H9 (cell line): ENCODE results near the gene TAF4B. TPM values are rescaled to one million over a fixed set of nuclear protein-coding genes. Genes with fewer than 3 reads are reported as not detected.

ENCODE experiments used
- DNase-seq: peaks from one replicate; pipeline ENCODE4 v3.0.0-alpha.2; 2017
- H2AFZ ChIP-seq: one replicate; pipeline ENCODE4 v1.6.1; 2013; ENCODE audit warnings: mild to moderate bottlenecking, low read length, control low read depth, moderate library complexity
- H2AK5ac ChIP-seq: 2 replicates; pipeline ENCODE4 v1.6.1; 2013; ENCODE audit warnings: low read length, control low read depth, mixed read lengths; ENCODE audit not compliant: insufficient read length
- H2BK120ac ChIP-seq: one replicate; pipeline ENCODE4 v1.6.1; 2013; ENCODE audit warnings: low read depth, mild to moderate bottlenecking, low read length, control low read depth, inconsistent platforms; ENCODE audit not compliant: poor library complexity, severe bottlenecking
- H2BK12ac ChIP-seq: 2 replicates; pipeline ENCODE4 v1.6.1; 2013; ENCODE audit warnings: low read length, control low read depth, mixed read lengths, low read depth; ENCODE audit not compliant: insufficient read length
- H2BK15ac ChIP-seq: 2 replicates; pipeline ENCODE4 v1.6.1; 2013; ENCODE audit warnings: low read depth, low read length, control low read depth
- H2BK20ac ChIP-seq: one replicate; pipeline ENCODE4 v1.6.1; 2013; ENCODE audit warnings: low read depth, mild to moderate bottlenecking, low read length, control low read depth, inconsistent platforms; ENCODE audit not compliant: poor library complexity, severe bottlenecking
- H2BK5ac ChIP-seq: 2 replicates; pipeline ENCODE4 v1.6.1; 2013; ENCODE audit warnings: low read length, control low read depth, mixed read lengths; ENCODE audit not compliant: insufficient read length
- H3K14ac ChIP-seq: 2 replicates; pipeline ENCODE4 v1.6.1; 2013; ENCODE audit warnings: low read length, control low read depth; ENCODE audit not compliant: insufficient read depth
- H3K18ac ChIP-seq: 2 replicates; pipeline ENCODE4 v1.6.1; 2013; ENCODE audit warnings: low read depth, mild to moderate bottlenecking, mixed read lengths, low read length, control low read depth; ENCODE audit not compliant: insufficient read length
- H3K23ac ChIP-seq: 2 replicates; pipeline ENCODE4 v1.6.1; 2013; ENCODE audit warnings: low read length, control low read depth, mixed read lengths, low read depth; ENCODE audit not compliant: insufficient read length
- H3K23me2 ChIP-seq: 2 replicates; pipeline ENCODE4 v1.6.1; 2013; ENCODE audit warnings: low read depth, mild to moderate bottlenecking, mixed read lengths, low read length, control low read depth; ENCODE audit not compliant: insufficient read length, poor library complexity, severe bottlenecking
- H3K27ac ChIP-seq: 2 replicates; pipeline ENCODE4 v1.5.1; 2013; ENCODE audit warnings: low read length, control low read depth, mixed read lengths, low read depth; ENCODE audit not compliant: insufficient read length
- H3K27me3 ChIP-seq: 2 replicates; pipeline ENCODE4 v1.6.1; 2013; ENCODE audit warnings: low read length, control low read depth, inconsistent platforms; ENCODE audit not compliant: insufficient read depth
- H3K4ac ChIP-seq: 2 replicates; pipeline ENCODE4 v1.6.1; 2013; ENCODE audit warnings: low read depth, mild to moderate bottlenecking, control low read depth, inconsistent platforms, low read length, moderate library complexity
- H3K4me1 ChIP-seq: 2 replicates; pipeline ENCODE4 v1.6.1; 2013; ENCODE audit warnings: low read length, control low read depth, inconsistent platforms; ENCODE audit not compliant: insufficient read depth
- H3K4me2 ChIP-seq: 2 replicates; pipeline ENCODE4 v1.6.1; 2013; ENCODE audit warnings: low read length, control low read depth, mixed read lengths; ENCODE audit not compliant: insufficient read length, insufficient read depth
- H3K56ac ChIP-seq: 2 replicates; pipeline ENCODE4 v1.6.1; 2013; ENCODE audit warnings: low read depth, mild to moderate bottlenecking, mixed read lengths, low read length, control low read depth; ENCODE audit not compliant: insufficient read length
- H3K79me1 ChIP-seq: 2 replicates; pipeline ENCODE4 v1.6.1; 2013; ENCODE audit warnings: low read depth, mild to moderate bottlenecking, moderate library complexity, low read length, control low read depth, inconsistent platforms; ENCODE audit not compliant: insufficient read depth, poor library complexity, severe bottlenecking
- H3K79me2 ChIP-seq: 2 replicates; pipeline ENCODE4 v1.6.1; 2013; ENCODE audit warnings: low read length, control low read depth, inconsistent platforms; ENCODE audit not compliant: insufficient read depth
- H3K9ac ChIP-seq: 2 replicates; pipeline ENCODE4 v1.6.1; 2013; ENCODE audit warnings: low read length, control low read depth, mixed read lengths; ENCODE audit not compliant: insufficient read length; ENCODE audit errors: extremely low read depth
- H3K9me3 ChIP-seq: one replicate; pipeline ENCODE4 v1.6.1; 2013; ENCODE audit warnings: low read depth, low read length, inconsistent platforms; ENCODE audit not compliant: control insufficient read depth
- H3T11ph ChIP-seq: one replicate; pipeline ENCODE4 v1.6.1; 2013; ENCODE audit warnings: mild to moderate bottlenecking, low read length, control low read depth, inconsistent platforms
- H4K20me1 ChIP-seq: one replicate; pipeline ENCODE4 v1.6.1; 2013; ENCODE audit not compliant: control insufficient read depth, insufficient read length, insufficient read depth
- H4K5ac ChIP-seq: 2 replicates; pipeline ENCODE4 v1.6.1; 2013; ENCODE audit warnings: low read depth, mild to moderate bottlenecking, mixed read lengths, low read length, control low read depth; ENCODE audit not compliant: insufficient read length
- H4K8ac ChIP-seq: replicated peaks from 2 replicates; pipeline ENCODE4 v1.6.1; 2013; ENCODE audit warnings: low read length, control low read depth, mixed read lengths, low read depth; ENCODE audit not compliant: insufficient read length
- H4K91ac ChIP-seq: 2 replicates; pipeline ENCODE4 v1.6.1; 2013; ENCODE audit warnings: low read depth, mild to moderate bottlenecking, moderate library complexity, mixed read lengths, low read length, control low read depth; ENCODE audit not compliant: insufficient read length
- H3K27ac Mint-ChIP-seq, 3 experiments: 2 replicates in 2 of 3; 3 replicates in 1 of 3; pipeline ENCODE4 v1.8.0; 2020 to 2021; ENCODE audit warnings: mixed read lengths in 3 of 3, mild to moderate bottlenecking in 1 of 3, moderate library complexity in 1 of 3
- H3K27me3 Mint-ChIP-seq: 2 replicates; pipeline ENCODE4 v1.8.0; 2021; ENCODE audit warnings: low read depth, mild to moderate bottlenecking, moderate library complexity, mixed read lengths
- H3K36me3 Mint-ChIP-seq, 3 experiments: 2 replicates in 2 of 3; 3 replicates in 1 of 3; pipeline ENCODE4 v1.8.0; 2020 to 2021; ENCODE audit warnings: low read depth in 3 of 3, mixed read lengths in 3 of 3; ENCODE audit not compliant: insufficient read depth in 1 of 3
- H3K4me1 Mint-ChIP-seq, 2 experiments: 2 replicates each; pipeline ENCODE4 v1.8.0; 2020; ENCODE audit warnings: mixed read lengths in 2 of 2
- H3K4me3 Mint-ChIP-seq, 2 experiments: 2 replicates in 1 of 2; 3 replicates in 1 of 2; pipeline ENCODE4 v1.8.0; 2020 to 2021; ENCODE audit warnings: mild to moderate bottlenecking in 2 of 2, mixed read lengths in 2 of 2, moderate library complexity in 1 of 2
- H3K9me3 Mint-ChIP-seq, 2 experiments: 2 replicates in 1 of 2; 3 replicates in 1 of 2; pipeline ENCODE4 v1.8.0; 2020; ENCODE audit warnings: mild to moderate bottlenecking in 2 of 2, mixed read lengths in 2 of 2, moderate library complexity in 1 of 2
- CTCF ChIP-seq: fragments of 200-600 bp; sonication (generic); conservative IDR thresholded peaks from 3 replicates; pipeline ENCODE4 v1.8.0; 2021; ENCODE audit warnings: antibody characterized with exemption, mild to moderate bottlenecking
- WGBS: extraction: QIAGEN DNeasy Blood & Tissue Kit; methylation state at CpG from one replicate; pipeline ENCODE4 v1.1.7; 2013; ENCODE audit warnings: missing lambda C conversion rate, low lambda C conversion rate, mixed read lengths; ENCODE audit not compliant: insufficient read length; ENCODE audit errors: extremely low coverage; 5-methylcytosine and 5-hydroxymethylcytosine counted together
- total RNA-seq: library from RNA; stranded (reverse); gene quantifications from 2 replicates; pipeline ENCODE4 v1.2.1, GENCODE V29; 2021

The TAF4B gene
- total RNA-seq, 1 experiment from 2014 or later, result 19.8 TPM

DNA sequence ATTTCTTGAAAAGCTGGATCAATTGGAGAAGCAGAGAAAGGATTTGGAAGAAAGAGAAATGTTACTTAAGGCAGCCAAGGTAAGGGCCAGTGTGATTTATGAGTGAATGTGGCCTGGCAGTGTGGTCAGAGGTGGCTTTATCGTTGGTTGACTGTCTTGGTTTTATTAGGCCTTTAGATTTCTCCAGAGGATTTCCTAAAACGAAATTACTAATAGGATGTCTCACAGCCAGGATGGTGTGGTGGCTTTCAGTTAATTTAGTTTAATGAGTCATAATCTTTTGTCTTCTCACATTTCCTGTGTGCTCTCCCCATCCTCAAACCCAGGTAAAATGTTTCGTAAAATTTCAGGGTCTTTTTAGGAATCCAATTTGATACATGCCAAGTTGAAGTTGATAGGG lies 100.8 kb downstream of the TAF4B start:
- Histone ChIP-seq H3K27ac (no peak overlapping the region), H3K23ac (no peak overlapping the region), H2BK15ac (no peak overlapping the region), H3K23me2 (no peaks in the 10 kb centered on the region), H2AK5ac (no peak overlapping the region), H3K79me2 (no peaks in the 10 kb centered on the region), H2BK120ac (no peak overlapping the region), H3K4me2 (no peak overlapping the region), H3T11ph (no peak overlapping the region), H2BK12ac (no peak overlapping the region), H3K27me3 (no peaks in the 10 kb centered on the region), H4K91ac (no peak overlapping the region), H4K8ac (no peak overlapping the region), H3K14ac (no peak overlapping the region), H2BK5ac (no peak overlapping the region), H4K20me1 (no peaks in the 10 kb centered on the region), H3K9ac (no peak overlapping the region), H3K4ac (no peak overlapping the region), H3K56ac (no peak overlapping the region), H2AFZ (no peak overlapping the region), H3K4me1 (no peaks in the 10 kb centered on the region), H4K5ac (no peak overlapping the region), H3K79me1 (no peaks in the 10 kb centered on the region), H3K18ac (no peak overlapping the region), H3K9me3 (no peaks in the 10 kb centered on the region), H2BK20ac (no peak overlapping the region)
- DNase-seq, result no peak
- Mint-ChIP-seq H3K4me3 (no peak overlapping the region), H3K27me3 (no peaks in the 10 kb centered on the region), H3K36me3 (peaks cover 10 to 20% (median 14%) of the 10 kb centered on the region in 3 experiments), H3K27ac (0 out of 7 replicates have a peak overlapping the region, but pooled peaks of 1 of the 3 experiments have one; percentile 36), H3K4me1 (no peaks in the 10 kb centered on the region), H3K9me3 (no peaks in the 10 kb centered on the region)
- no peak for TF ChIP-seq CTCF
- no CpG with 5 or more reads among the region's 3 CpGs for WGBS
